Bronchial epithelial cell (primary cell): Measurements from ENCODE around the gene ROR2. TPM values are rescaled to one million over a fixed set of nuclear protein-coding genes. Genes with fewer than 3 reads are reported as not detected.

Source experiments
- DNase-seq: peaks from one replicate; pipeline ENCODE4 v3.0.0-alpha.2; 2010; ENCODE audit warnings: low read depth
- FAIRE-seq: peaks from 2 replicates; lab custom pipeline; 2011; peaks lifted over from hg19 to GRCh38; lab: Jason Lieb, UNC
- H3K27me3 ChIP-seq: 2 replicates; pipeline ENCODE4 v1.5.1; 2011; ENCODE audit warnings: low read length; ENCODE audit not compliant: control insufficient read depth, insufficient read depth
- H3K36me3 ChIP-seq: 2 replicates; pipeline ENCODE4 v1.5.1; 2011; ENCODE audit warnings: low read length; ENCODE audit not compliant: control insufficient read depth, insufficient read depth
- H3K4me3 ChIP-seq: 2 replicates; pipeline ENCODE4 v1.5.1; 2011; ENCODE audit warnings: mild to moderate bottlenecking, low read depth, low read length, control low read depth
- total RNA-seq: library from RNA; depleted of rRNA; stranded (reverse); fragments of >200 nt; gene quantifications from 2 replicates; pipeline ENCODE4 v1.2.1, GENCODE V29; 2014
- TF ChIP-seq, protein P1 (sequence below): IDR thresholded peaks from 2 replicates; pipeline ENCODE4 v1.5.1; 2011; ENCODE audit warnings: mild to moderate bottlenecking, moderate library complexity, low read length, control low read depth, inconsistent platforms; ENCODE audit not compliant: insufficient read depth, severe bottlenecking

Gene ROR2
- total RNA-seq, 1 donor from 2014 or later = 0.26 TPM

DNA sequence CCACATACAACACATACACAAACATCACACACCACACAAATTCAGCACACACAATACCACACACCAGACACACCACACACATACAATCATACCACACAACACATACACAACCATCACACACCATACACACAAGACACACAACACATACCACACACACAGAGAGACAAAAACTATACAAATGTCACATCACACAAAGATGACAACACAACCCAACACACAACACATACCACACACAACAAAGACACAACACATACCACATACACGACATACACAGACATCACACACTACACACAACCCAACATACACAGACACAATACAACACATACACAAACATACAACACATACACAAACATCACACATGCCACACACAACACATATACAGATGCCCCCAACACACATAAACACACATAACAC, 44.8 kb downstream of the ROR2 start:
- H3K27me3 ChIP-seq = no peaks in the 10 kb centered on the region
- H3K4me3 ChIP-seq = no peak overlapping the region
- TF ChIP-seq, protein P1, sequence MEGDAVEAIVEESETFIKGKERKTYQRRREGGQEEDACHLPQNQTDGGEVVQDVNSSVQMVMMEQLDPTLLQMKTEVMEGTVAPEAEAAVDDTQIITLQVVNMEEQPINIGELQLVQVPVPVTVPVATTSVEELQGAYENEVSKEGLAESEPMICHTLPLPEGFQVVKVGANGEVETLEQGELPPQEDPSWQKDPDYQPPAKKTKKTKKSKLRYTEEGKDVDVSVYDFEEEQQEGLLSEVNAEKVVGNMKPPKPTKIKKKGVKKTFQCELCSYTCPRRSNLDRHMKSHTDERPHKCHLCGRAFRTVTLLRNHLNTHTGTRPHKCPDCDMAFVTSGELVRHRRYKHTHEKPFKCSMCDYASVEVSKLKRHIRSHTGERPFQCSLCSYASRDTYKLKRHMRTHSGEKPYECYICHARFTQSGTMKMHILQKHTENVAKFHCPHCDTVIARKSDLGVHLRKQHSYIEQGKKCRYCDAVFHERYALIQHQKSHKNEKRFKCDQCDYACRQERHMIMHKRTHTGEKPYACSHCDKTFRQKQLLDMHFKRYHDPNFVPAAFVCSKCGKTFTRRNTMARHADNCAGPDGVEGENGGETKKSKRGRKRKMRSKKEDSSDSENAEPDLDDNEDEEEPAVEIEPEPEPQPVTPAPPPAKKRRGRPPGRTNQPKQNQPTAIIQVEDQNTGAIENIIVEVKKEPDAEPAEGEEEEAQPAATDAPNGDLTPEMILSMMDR = no peak
- no peaks in the 10 kb centered on the region for H3K36me3 ChIP-seq
- FAIRE-seq (peak; percentile 98), DNase-seq (no peak)

DNA sequence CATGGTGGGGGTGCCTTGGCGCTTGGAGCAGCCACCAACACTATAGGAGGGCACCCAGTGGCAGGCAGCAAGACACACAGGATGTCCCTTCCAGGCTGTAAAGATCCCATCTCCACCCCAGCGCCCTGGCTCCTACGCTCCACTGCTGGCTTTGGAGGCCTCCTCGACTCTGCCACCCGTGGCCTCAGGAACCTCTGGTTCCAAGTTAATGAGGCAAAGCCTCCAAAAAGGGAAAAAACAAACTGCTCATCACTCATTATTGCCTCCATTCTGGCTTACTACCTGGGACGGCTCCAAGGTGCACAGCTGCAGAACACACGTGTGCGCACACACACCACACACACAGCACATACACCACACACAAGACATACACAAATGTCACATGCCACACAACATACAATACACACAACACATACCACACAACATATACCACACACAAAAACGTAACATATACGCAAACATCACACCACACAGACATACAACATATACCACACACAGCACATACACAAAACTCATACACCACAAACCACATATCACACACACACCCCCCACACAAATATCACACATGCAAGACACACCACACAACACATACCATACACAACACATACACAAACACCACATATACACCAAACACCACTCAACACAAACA, 45.3 kb downstream of the ROR2 start:
- H3K36me3 ChIP-seq = no peaks in the 10 kb centered on the region
- TF ChIP-seq, protein P1 = no peak
- FAIRE-seq (no peak), DNase-seq (no peak)
- H3K4me3 ChIP-seq = no peak overlapping the region
- H3K27me3 ChIP-seq = no peaks in the 10 kb centered on the region

DNA sequence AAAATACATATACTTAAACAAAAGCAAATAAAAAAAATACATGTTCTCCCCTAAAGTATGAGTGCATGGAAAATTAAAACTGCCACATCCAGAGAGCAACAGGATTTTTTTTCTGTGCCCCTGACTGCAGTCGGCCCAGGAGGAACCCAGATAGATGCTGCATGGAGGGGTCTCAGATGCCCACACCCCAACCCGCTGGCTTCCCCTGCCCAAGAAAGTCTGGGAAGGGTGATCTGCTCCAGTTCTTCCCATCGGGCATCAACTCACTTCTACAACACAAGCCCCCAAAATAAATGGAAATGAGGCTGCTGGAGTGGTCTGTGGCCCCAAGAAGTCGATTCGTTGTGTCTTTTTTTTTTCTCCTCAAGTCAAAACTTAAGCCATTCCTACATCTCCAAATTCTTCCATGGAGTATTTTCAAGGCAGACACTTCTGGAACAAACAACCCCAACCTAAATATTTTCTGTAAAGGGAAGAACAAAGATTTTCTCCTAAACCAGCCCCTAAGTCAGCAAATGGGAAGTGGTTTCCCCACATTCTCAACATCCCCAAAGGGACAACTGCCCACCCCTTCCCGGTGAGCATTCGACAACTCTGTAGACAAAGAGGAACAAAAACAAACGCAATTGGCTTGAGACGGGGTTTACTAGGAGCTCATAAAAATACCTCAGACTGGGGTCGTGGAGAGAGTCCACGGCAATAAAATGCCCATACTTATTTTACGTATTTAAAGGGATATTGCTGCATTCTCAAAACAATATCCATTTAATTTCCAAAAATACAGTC, 46.7 kb downstream of the ROR2 start:
- DNase-seq = no peak
- FAIRE-seq = no peak
- no peaks in the 10 kb centered on the region for H3K36me3 ChIP-seq
- TF ChIP-seq, protein P1 = no peak
- H3K27me3 ChIP-seq = no peaks in the 10 kb centered on the region
- no peak overlapping the region for H3K4me3 ChIP-seq

DNA sequence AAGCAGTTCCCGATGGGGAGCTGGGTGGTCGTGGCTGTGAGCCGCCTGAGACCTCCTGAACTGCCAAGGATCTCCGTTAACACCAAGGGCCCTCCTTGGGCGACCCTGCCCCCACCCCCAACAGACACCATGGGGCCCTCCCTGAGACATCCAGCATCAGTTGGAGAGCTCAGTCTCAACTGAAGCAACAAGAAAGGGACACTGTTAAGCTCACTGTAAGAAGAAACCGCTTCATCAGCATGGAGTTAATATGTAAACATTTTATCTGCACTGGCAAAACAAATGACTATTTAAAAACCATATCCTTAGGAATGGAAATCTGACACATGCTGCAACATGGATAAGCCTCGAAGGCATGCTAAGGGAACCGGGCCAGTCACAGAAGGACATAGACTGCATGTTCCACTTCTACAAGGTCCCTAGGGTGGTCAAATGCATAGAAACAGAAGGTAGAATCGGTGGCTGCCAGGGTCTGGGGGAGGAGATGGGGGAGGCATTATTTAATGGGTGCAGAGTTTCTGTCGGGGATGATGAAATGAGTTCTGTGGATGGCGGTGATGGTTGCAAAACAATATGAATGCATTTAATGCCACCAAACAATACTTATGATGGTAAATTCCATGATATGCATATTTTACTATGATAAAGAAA, 47.4 kb downstream of the ROR2 start:
- DNase-seq (no peak), FAIRE-seq (no peak)
- TF ChIP-seq, protein P1 = no peak
- no peaks in the 10 kb centered on the region for H3K36me3 ChIP-seq
- no peak overlapping the region for H3K4me3 ChIP-seq
- no peaks in the 10 kb centered on the region for H3K27me3 ChIP-seq

DNA sequence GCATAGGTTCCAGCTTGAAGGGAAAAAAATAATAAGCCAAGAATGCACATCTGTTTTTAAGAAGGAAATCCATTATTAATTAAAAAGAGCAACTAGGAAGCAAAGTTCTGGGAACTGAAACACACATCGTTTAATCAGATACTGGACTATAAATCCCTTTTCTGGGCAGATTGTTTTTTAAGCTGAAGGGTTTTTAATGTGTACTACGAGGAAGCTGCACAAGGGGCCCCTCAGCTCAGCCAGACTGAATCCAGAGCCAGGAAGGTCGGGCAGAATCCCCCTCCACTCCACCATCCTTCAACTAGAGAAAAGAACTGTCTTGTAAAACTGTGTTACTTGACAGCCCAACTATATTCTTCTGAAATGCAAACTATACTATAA, 49.2 kb downstream of the ROR2 start:
- no peak for DNase-seq
- Histone ChIP-seq H3K27me3 (no peaks in the 10 kb centered on the region), H3K36me3 (no peaks in the 10 kb centered on the region), H3K4me3 (no peak overlapping the region)
- TF ChIP-seq, protein P1 = no peak
- FAIRE-seq = no peak
